MCF 10A (cell line): ENCODE data around the gene CACUL1. TPM values are rescaled to one million over a fixed set of nuclear protein-coding genes. Genes with fewer than 3 reads are reported as not detected.

Experiments used
- BruUV-seq: library from RNA; stranded (reverse); fragments of 400-500 nt; replicated peaks from 2 replicates; lab custom pipeline; 2021; lab: Mats Ljungman, UMichigan
- CTCF ChIA-PET: fragments of 300-600 bp; sonication (Branson Sonifier 250); formaldehyde crosslinking; extraction: SDS; loops from one replicate; lab custom pipeline; 2021; ENCODE audit warnings: antibody characterized with exemption, inconsistent platforms; lab: Yijun Ruan, JAX
- POLR2A ChIA-PET: fragments of 300-600, 350-650 bp; sonication (Branson Sonifier 250); formaldehyde crosslinking; extraction: SDS; loops from one replicate; lab custom pipeline; 2020; ENCODE audit warnings: antibody characterized with exemption, inconsistent platforms; lab: Yijun Ruan, JAX
- DNase-seq: peaks from one replicate; pipeline ENCODE4 v3.0.0-alpha.2; 2018; ENCODE audit not compliant: unreplicated experiment
- H3K27ac Mint-ChIP-seq: one replicate; pipeline ENCODE4 v1.8.0; 2022; ENCODE audit warnings: mild to moderate bottlenecking, low read depth, mixed read lengths; ENCODE audit not compliant: unreplicated experiment
- H3K27me3 Mint-ChIP-seq: one replicate; pipeline ENCODE4 v1.8.0; 2022; ENCODE audit warnings: mixed read lengths; ENCODE audit not compliant: insufficient read depth, unreplicated experiment
- H3K36me3 Mint-ChIP-seq: one replicate; pipeline ENCODE4 v1.8.0; 2022; ENCODE audit warnings: mild to moderate bottlenecking, moderate library complexity, mixed read lengths; ENCODE audit not compliant: insufficient read depth, unreplicated experiment
- H3K4me1 Mint-ChIP-seq: one replicate; pipeline ENCODE4 v1.8.0; 2022; ENCODE audit warnings: mixed read lengths; ENCODE audit not compliant: insufficient read depth, unreplicated experiment
- H3K4me3 Mint-ChIP-seq: one replicate; pipeline ENCODE4 v1.8.0; 2022; ENCODE audit warnings: mild to moderate bottlenecking, moderate library complexity, mixed read lengths; ENCODE audit not compliant: unreplicated experiment
- H3K9me3 Mint-ChIP-seq: one replicate; pipeline ENCODE4 v1.8.0; 2022; ENCODE audit warnings: mixed read lengths; ENCODE audit not compliant: unreplicated experiment
- CTCF ChIP-seq: fragments of 200-600 bp; IDR thresholded peaks from one replicate; pipeline ENCODE4 v1.8.0; 2022; ENCODE audit warnings: antibody characterized with exemption, mild to moderate bottlenecking; ENCODE audit not compliant: unreplicated experiment
- intact Hi-C: fragments of 100-400 bp; cut with micrococcal nuclease; formaldehyde crosslinking; loops from 2 replicates; pipeline ENCODE4 v1.14.1; 2022
- total RNA-seq: library from RNA; stranded (reverse); gene quantifications from 2 replicates; pipeline ENCODE4 v1.2.3, GENCODE V29; 2022

The CACUL1 gene
- total RNA-seq, 1 experiment from 2014 or later = 45.9 TPM

DNA sequence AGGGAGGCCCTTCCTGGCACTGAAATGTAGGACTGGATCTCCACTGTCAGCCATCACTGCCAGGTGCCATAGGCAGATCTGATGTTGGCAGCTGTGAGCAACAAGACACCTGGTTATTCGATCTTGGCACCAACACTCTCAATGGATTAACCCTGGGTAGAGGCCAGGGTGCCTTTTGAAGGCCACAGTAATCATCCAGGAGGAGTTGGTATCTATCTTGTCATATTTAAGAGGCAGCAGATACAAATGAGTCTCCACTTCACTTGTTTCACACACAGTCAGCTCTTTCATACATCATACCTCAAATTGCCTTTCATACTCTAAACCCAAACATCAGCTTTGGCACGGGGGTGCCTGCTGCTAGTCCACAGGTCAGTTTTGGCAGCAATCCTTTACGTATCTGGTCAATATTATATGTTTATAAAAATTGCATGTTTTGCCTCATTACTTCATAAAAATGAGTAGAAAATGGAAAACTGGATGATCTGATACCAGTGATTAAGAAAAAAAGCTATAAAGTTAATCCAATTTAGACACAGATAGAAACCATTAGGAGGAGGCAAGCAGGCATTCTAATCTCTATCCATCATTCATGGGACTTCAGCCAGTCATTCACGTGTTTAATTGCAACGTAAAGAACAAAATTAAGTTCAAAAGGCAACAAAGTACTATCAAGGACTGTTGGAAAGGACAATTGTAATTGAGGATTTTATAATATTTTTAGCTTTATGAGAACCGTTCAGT is 12.7 kb upstream of the CACUL1 start:
- DNase-seq = no peak
- POLR2A ChIA-PET = interaction anchor here (0.6 to 2.3 kb wide), 6 partner anchors 12 to 692 kb away, joined by 3 to 7 read pairs (median 4); partner anchors contain the start of gene CACUL1
- Mint-ChIP-seq H3K27ac (no peak overlapping the region), H3K27me3 (no peaks in the 10 kb centered on the region), H3K4me3 (no peak overlapping the region), H3K9me3 (no peaks in the 10 kb centered on the region), H3K4me1 (no peaks in the 10 kb centered on the region), H3K36me3 (no peaks in the 10 kb centered on the region)
- no peak for TF ChIP-seq CTCF
- intact Hi-C loops = no loop called here
- CTCF ChIA-PET = interaction anchor here (0.7 kb wide), 2 partner anchors 17 to 310 kb away, joined by 3 to 4 read pairs; no protein-coding TSS in a partner anchor
- BruUV-seq = no TSS peak

DNA sequence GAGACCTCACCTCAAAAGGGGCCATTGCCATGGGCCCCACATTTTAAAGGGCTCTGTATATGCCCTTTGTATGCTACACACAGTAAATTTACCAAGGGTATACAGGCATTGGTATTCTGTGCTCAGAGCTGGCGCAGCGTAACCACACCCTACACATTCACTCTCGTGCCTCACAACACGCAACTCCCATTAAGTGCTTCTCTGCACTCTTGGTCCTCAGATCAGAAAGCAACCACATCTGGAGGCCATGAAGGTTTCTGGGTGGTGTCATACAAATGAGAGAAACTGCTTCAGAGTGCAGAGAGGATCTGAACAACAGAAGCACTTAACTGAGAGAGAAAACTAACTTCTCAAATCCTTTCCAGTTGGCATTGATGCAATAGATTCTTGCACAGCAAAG is 9.4 kb upstream of the CACUL1 start:
- ChIA-PET POLR2A (no interaction called here), CTCF (interaction anchor here (0.6 kb wide), 2 partner anchors 30 to 448 kb away, joined by 4 read pairs; no protein-coding TSS in a partner anchor)
- no peaks in the 10 kb centered on the region for H3K36me3 Mint-ChIP-seq
- H3K9me3 Mint-ChIP-seq = no peaks in the 10 kb centered on the region
- H3K4me1 Mint-ChIP-seq = no peaks in the 10 kb centered on the region
- no peak overlapping the region for H3K4me3 Mint-ChIP-seq
- no peak overlapping the region for H3K27ac Mint-ChIP-seq
- H3K27me3 Mint-ChIP-seq = no peaks in the 10 kb centered on the region
- BruUV-seq = no TSS peak
- no peak for TF ChIP-seq CTCF
- intact Hi-C loops = no loop called here
- no peak for DNase-seq

GRCh38 chr10:118763202-118763988 is 8.6 kb upstream of the CACUL1 start:
- no peak for TF ChIP-seq CTCF
- H3K9me3 Mint-ChIP-seq = no peaks in the 10 kb centered on the region
- no peak overlapping the region for H3K27ac Mint-ChIP-seq
- H3K36me3 Mint-ChIP-seq = no peaks in the 10 kb centered on the region
- intact Hi-C loops = no loop called here
- BruUV-seq = no TSS peak
- no peaks in the 10 kb centered on the region for H3K27me3 Mint-ChIP-seq
- CTCF ChIA-PET = interaction anchor here (0.6 kb wide), 1 partner anchor 29 kb away, joined by 4 read pairs; no protein-coding TSS in a partner anchor
- POLR2A ChIA-PET = no interaction called here
- no peak for DNase-seq
- no peak overlapping the region for H3K4me3 Mint-ChIP-seq
- no peaks in the 10 kb centered on the region for H3K4me1 Mint-ChIP-seq

- no peaks in the 10 kb centered on the region for H3K4me1 Mint-ChIP-seq
- DNase-seq = no peak
- H3K4me3 Mint-ChIP-seq = no peak overlapping the region
- ChIA-PET CTCF (no interaction called here), POLR2A (no interaction called here)
- BruUV-seq = no TSS peak
- H3K36me3 Mint-ChIP-seq = peaks cover 1% of the 10 kb centered on the region
- no peaks in the 10 kb centered on the region for H3K27me3 Mint-ChIP-seq
- no peak for TF ChIP-seq CTCF
- intact Hi-C loops = no loop called here
- H3K9me3 Mint-ChIP-seq = no peaks in the 10 kb centered on the region
- H3K27ac Mint-ChIP-seq = no peak overlapping the region
Measured at GRCh38 chr10:118760265-118760664, 5.5 kb upstream of the CACUL1 start.
